DOHH2 (cell line): ENCODE data around the gene CIT.

Source experiments
- H3F3A ChIP-seq: fragments of 200-600 bp; sonication (generic), shearing (Covaris generic); 2 replicates; pipeline ENCODE4 v1.6.0; 2016; ENCODE audit warnings: antibody characterized with exemption, mild to moderate bottlenecking; ENCODE audit not compliant: control insufficient read depth, insufficient read depth
- H3K27ac ChIP-seq: fragments of 200-600 bp; sonication (generic); 2 replicates; pipeline ENCODE4 v1.5.1; 2014; ENCODE audit warnings: low read depth, mild to moderate bottlenecking, low read length, moderate library complexity
- H3K27me3 ChIP-seq: fragments of 200-600 bp; sonication (generic); 2 replicates; pipeline ENCODE4 v1.6.1; 2014; ENCODE audit warnings: mild to moderate bottlenecking, low read length, mixed read lengths; ENCODE audit not compliant: control insufficient read depth
- H3K36me3 ChIP-seq: fragments of 200-600 bp; sonication (generic); 2 replicates; pipeline ENCODE4 v1.6.1; 2014; ENCODE audit warnings: mild to moderate bottlenecking, low read length, moderate library complexity, mixed read lengths; ENCODE audit not compliant: control insufficient read depth
- H3K4me1 ChIP-seq: fragments of 200-600 bp; sonication (generic); 2 replicates; pipeline ENCODE4 v1.6.1; 2014; ENCODE audit warnings: mild to moderate bottlenecking, low read length, mixed read lengths; ENCODE audit not compliant: control insufficient read depth
- H3K4me2 ChIP-seq: fragments of 200-600 bp; sonication (generic); 2 replicates; pipeline ENCODE4 v1.6.0; 2014; ENCODE audit warnings: mild to moderate bottlenecking, low read length, moderate library complexity
- H3K4me3 ChIP-seq: fragments of 200-600 bp; sonication (generic); 2 replicates; pipeline ENCODE4 v1.5.1; 2014; ENCODE audit warnings: mild to moderate bottlenecking, low read length, mixed read lengths
- H3K79me2 ChIP-seq: fragments of 200-600 bp; sonication (generic); 2 replicates; pipeline ENCODE4 v1.6.1; 2014; ENCODE audit warnings: mild to moderate bottlenecking, low read length, mixed read lengths; ENCODE audit not compliant: control insufficient read depth
- H3K9me2 ChIP-seq: fragments of 200-600 bp; sonication (generic); replicated peaks from 2 replicates; pipeline ENCODE4 v1.6.1; 2014; ENCODE audit warnings: mild to moderate bottlenecking, low read length, mixed read lengths; ENCODE audit not compliant: control insufficient read depth
- H3K9me3 ChIP-seq: fragments of 200-600 bp; sonication (generic); 2 replicates; pipeline ENCODE4 v1.6.1; 2014; ENCODE audit warnings: antibody characterized with exemption, low read length, mixed read lengths; ENCODE audit not compliant: control insufficient read depth, insufficient read depth
- H4K20me1 ChIP-seq: fragments of 200-600 bp; sonication (generic); 2 replicates; pipeline ENCODE4 v1.6.0; 2014; ENCODE audit warnings: low read depth, mild to moderate bottlenecking, antibody characterized with exemption, low read length, moderate library complexity; ENCODE audit not compliant: control insufficient read depth, insufficient read depth
- CTCF ChIP-seq: fragments of 200-600 bp; sonication (generic); IDR thresholded peaks from one replicate; pipeline ENCODE4 v1.5.1; 2014; ENCODE audit warnings: antibody characterized with exemption, mild to moderate bottlenecking, low read depth, low read length; ENCODE audit not compliant: poor library complexity, severe bottlenecking
- EZH2phosphoT487 ChIP-seq: fragments of 200-600 bp; sonication (generic); IDR thresholded peaks from 2 replicates; pipeline ENCODE4 v1.6.1; 2017; ENCODE audit warnings: borderline replicate concordance, mild to moderate bottlenecking, antibody characterized with exemption, low read length, moderate library complexity, mixed read lengths

The CIT gene

GRCh38 chr12:119783787-119784186 lies 93.3 kb downstream of the CIT start:
- H3K4me1 ChIP-seq, result peaks cover 39% of the 10 kb centered on the region
- no peak overlapping the region for H3K4me2 ChIP-seq

GRCh38 chr12:119781804-119782203 lies 95.3 kb downstream of the CIT start:
- H3K36me3 ChIP-seq, result peaks cover 69% of the 10 kb centered on the region
- H3K9me2 ChIP-seq, result no peaks in the 10 kb centered on the region
- no peaks in the 10 kb centered on the region for H4K20me1 ChIP-seq
- peak overlapping the region; percentile 53 for H3K4me3 ChIP-seq
- TF ChIP-seq CTCF (no peak), EZH2phosphoT487 (no peak)
- peak overlapping the region; percentile 62 for H3K4me2 ChIP-seq
- peaks cover 39% of the 10 kb centered on the region for H3K4me1 ChIP-seq
- H3F3A ChIP-seq, result peaks cover 20% of the 10 kb centered on the region
- no peaks in the 10 kb centered on the region for H3K9me3 ChIP-seq
- H3K27ac ChIP-seq, result peak overlapping the region; percentile 80
- peaks cover 6% of the 10 kb centered on the region for H3K79me2 ChIP-seq
- H3K27me3 ChIP-seq, result no peaks in the 10 kb centered on the region

More at GRCh38 chr12:119783787-119784186, 93.3 kb downstream of the CIT start:
- Histone ChIP-seq H3K36me3 (peaks cover 60% of the 10 kb centered on the region), H4K20me1 (no peaks in the 10 kb centered on the region), H3K4me3 (no peak overlapping the region), H3K9me2 (no peaks in the 10 kb centered on the region), H3K79me2 (peaks cover 6% of the 10 kb centered on the region), H3K27ac (peak overlapping the region; percentile 80), H3F3A (peaks cover 20% of the 10 kb centered on the region), H3K27me3 (no peaks in the 10 kb centered on the region), H3K9me3 (no peaks in the 10 kb centered on the region)
- TF ChIP-seq EZH2phosphoT487, result no peak
- TF ChIP-seq CTCF, result no peak

GRCh38 chr12:119780786-119781434 lies 96.2 kb downstream of the CIT start:
- H3K9me3 ChIP-seq, result no peaks in the 10 kb centered on the region
- H4K20me1 ChIP-seq, result no peaks in the 10 kb centered on the region
- TF ChIP-seq CTCF, result peak; percentile 84
- TF ChIP-seq EZH2phosphoT487, result no peak
- H3K36me3 ChIP-seq, result peaks cover 77% of the 10 kb centered on the region
- H3K79me2 ChIP-seq, result peaks cover 6% of the 10 kb centered on the region
- H3F3A ChIP-seq, result peaks cover 20% of the 10 kb centered on the region
- no peaks in the 10 kb centered on the region for H3K9me2 ChIP-seq
- no peaks in the 10 kb centered on the region for H3K27me3 ChIP-seq
- peak overlapping the region; percentile 53 for H3K4me3 ChIP-seq
- peak overlapping the region; percentile 80 for H3K27ac ChIP-seq
- peaks cover 39% of the 10 kb centered on the region for H3K4me1 ChIP-seq
- H3K4me2 ChIP-seq, result peak overlapping the region; percentile 62
